Activated effector memory CD4-positive, alpha-beta T cell treated with anti-CD3 and anti-CD28 coated beads, Interleukin-2, amount 50 U/mL, for 16 hours (primary cell): ENCODE results near the gene ADAT3.
"Not testable (repeated sequence)": the region's sequence is repeated elsewhere in the genome, so short reads cannot be mapped to it uniquely, and the experiment has no call there.

Experiments
- DNase-seq: peaks from one replicate; pipeline ENCODE4 v3.0.0-alpha.2; 2020

Gene ADAT3

GRCh38 chr19:1867349-1867724 is 37.9 kb upstream of the ADAT3 start:
- no peak for DNase-seq

- DNase-seq: no peak
Observed at GRCh38 chr19:1868971-1869370, 36.2 kb upstream of the ADAT3 start.

- DNase-seq: no peak
Observed at GRCh38 chr19:1871140-1871597, 34.0 kb upstream of the ADAT3 start.

- DNase-seq: no peak
Observed at GRCh38 chr19:1871630-1872029, 33.6 kb upstream of the ADAT3 start.

- DNase-seq: no peak
Observed at GRCh38 chr19:1872807-1873523, 32.2 kb upstream of the ADAT3 start.

- no peak for DNase-seq
Observed at GRCh38 chr19:1873524-1874473, 31.4 kb upstream of the ADAT3 start.

GRCh38 chr19:1874554-1875185 is 30.5 kb upstream of the ADAT3 start:
- no peak for DNase-seq

- peak; percentile 62 for DNase-seq
Observed at GRCh38 chr19:1875265-1875645, 29.9 kb upstream of the ADAT3 start.

GRCh38 chr19:1875646-1876495 is 29.3 kb upstream of the ADAT3 start:
- DNase-seq: peak; percentile 96

GRCh38 chr19:1876496-1877279 is 28.5 kb upstream of the ADAT3 start:
- DNase-seq: peak; percentile 67

GRCh38 chr19:1877280-1877660 is 27.9 kb upstream of the ADAT3 start:
- not testable (repeated sequence) for DNase-seq

- not testable (repeated sequence) for DNase-seq
Observed at GRCh38 chr19:1878583-1878982, 26.6 kb upstream of the ADAT3 start.

- not testable (repeated sequence) for DNase-seq
Observed at GRCh38 chr19:1879982-1880381, 25.2 kb upstream of the ADAT3 start.

- DNase-seq: no peak
Observed at GRCh38 chr19:1880611-1881392, 24.4 kb upstream of the ADAT3 start.

- not testable (repeated sequence) for DNase-seq
Observed at GRCh38 chr19:1881393-1882088, 23.7 kb upstream of the ADAT3 start.

GRCh38 chr19:1882089-1882785 is 23.0 kb upstream of the ADAT3 start:
- peak; percentile 88 for DNase-seq

- no peak for DNase-seq
Observed at GRCh38 chr19:1882786-1883692, 22.2 kb upstream of the ADAT3 start.

- no peak for DNase-seq
Observed at GRCh38 chr19:1883784-1884183, 21.4 kb upstream of the ADAT3 start.
